Measurements from ENCODE around the gene BCL2L15. TPM values are rescaled to one million over a fixed set of nuclear protein-coding genes. Genes with fewer than 3 reads are reported as not detected.

BCL2L15 gene
- total RNA-seq = 1 to 10 TPM; 1.6 to 2.9 TPM

DNA sequence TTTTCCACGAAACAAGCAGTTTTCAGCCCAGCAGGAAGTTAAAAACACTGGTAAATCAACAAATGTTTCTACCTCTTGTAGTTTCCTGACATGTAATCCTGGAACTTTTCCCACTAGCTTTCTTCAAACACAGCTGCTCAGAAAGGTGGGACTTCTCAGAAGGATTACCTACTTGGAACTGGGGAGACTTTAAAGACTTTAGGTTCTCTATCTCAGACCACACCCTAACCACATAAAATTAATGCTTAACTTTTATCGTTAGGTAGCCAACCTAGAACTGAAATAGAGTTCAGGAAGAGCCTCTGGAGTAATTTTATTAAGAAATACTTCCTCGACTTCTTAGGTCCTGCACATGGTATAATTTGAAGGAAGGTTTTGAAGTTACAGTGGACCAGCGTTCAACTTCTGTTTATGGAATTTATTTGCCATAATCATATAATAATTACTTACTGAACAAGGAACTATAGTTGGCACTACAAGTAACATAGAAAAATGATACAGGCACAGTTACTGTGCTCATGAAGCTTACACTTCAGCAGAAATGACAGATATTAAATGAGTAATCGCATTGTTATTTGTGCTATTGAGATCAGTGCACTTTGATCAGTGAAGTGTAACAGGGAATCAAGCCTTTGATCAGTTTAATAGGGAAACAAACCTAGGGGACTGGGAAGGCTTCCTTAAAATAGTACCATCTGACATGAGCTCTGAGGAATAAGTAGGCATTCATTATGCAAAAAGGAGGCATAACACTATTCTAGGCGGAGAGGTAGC lies at the start of gene BCL2L15:
TSS of gene BCL2L15 (minus strand) at position 180 of the 774 bp plus-strand sequence. CDS start 206 bp downstream, outside the sequence.
- no peak for DNase-seq

DNA sequence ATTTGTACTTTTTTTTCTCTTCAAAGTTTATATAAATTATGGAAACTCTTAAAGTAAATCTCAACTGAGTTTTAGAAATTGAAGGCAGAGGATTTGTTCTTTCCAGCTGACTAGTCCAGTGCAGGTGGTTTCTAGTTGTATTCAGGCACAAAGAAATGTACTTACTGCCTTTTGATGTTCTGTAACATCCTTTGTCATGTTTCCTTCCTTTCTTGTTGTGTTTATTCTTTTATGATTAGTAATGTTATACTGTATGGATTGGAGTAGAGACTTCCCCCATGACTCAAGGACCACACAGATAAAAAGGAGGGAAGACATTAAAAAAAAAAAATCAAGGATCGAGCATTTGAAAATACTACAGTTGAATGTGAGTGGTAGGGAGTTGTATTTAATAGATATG lies 49.8 kb upstream of the BCL2L15 start:
- DNase-seq = no peak
- POLR2A ChIA-PET = interaction anchor here (1.0 to 2.9 kb wide), 2 partner anchors 10 to 33 kb away, joined by 5 to 14 read pairs; partner anchors contain the start of genes AP4B1 and DCLRE1B
- no peak overlapping the region for H3K4me3 Mint-ChIP-seq

More for the DNA sequence above, at the start of gene BCL2L15:
- POLR2A ChIA-PET = interaction anchor here (1.2 to 3.8 kb wide), 3 partner anchors 12 to 16 kb away, joined by 3 to 18 read pairs (median 10); partner anchors contain the start of gene AP4B1
- no peaks in the 10 kb centered on the region for H3K9me3 Mint-ChIP-seq
- peaks cover 17% of the 10 kb centered on the region for H3K36me3 Mint-ChIP-seq (ENCODE audit: low read depth)
- CTCF ChIA-PET = interaction anchor here (1.3 kb wide), 2 partner anchors 8 to 12 kb away, joined by 3 to 4 read pairs; no protein-coding TSS in a partner anchor
- H3K27me3 Mint-ChIP-seq = no peaks in the 10 kb centered on the region
- no peak within 1 kb of the TSS for H3K27ac Mint-ChIP-seq
- H3K4me3 Mint-ChIP-seq = no peak within 1 kb of the TSS
- peaks cover 26% of the 10 kb centered on the region for H3K4me1 Mint-ChIP-seq

DNA sequence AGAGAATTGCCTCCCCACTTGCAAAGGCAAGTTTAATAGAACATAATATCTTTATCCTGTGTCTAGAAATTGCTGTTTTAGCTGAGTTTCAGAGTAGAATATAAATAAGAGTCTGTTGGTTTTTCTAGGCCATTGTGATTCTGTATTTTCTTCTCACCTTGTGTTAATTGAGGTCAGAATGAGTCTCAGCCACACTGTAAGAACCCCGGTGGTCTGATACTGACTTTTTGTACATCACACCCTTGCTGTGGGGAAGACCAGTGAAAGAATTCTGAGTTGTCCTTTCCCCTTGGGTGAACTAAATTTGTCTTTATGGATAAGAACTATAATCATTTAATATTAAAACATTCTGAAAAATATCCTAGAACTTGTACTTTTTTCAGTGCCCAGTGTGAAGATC lies 48.6 kb upstream of the BCL2L15 start:
- H3K36me3 Mint-ChIP-seq (ENCODE audit: low read depth) = peaks cover 57% of the 10 kb centered on the region
- H3K4me3 Mint-ChIP-seq = no peak overlapping the region

More for the DNA sequence above, 49.8 kb upstream of the BCL2L15 start:
- H3K9me3 Mint-ChIP-seq = no peaks in the 10 kb centered on the region
- H3K27me3 Mint-ChIP-seq = no peaks in the 10 kb centered on the region
- peaks cover 64% of the 10 kb centered on the region for H3K36me3 Mint-ChIP-seq (ENCODE audit: low read depth)
- CTCF ChIA-PET = interaction anchor here (0.6 to 0.7 kb wide), 2 partner anchors 58 to 1096 kb away, joined by 3 to 4 read pairs; no protein-coding TSS in a partner anchor
- peak overlapping the region; percentile 4 for H3K27ac Mint-ChIP-seq
- peaks cover 83% of the 10 kb centered on the region for H3K4me1 Mint-ChIP-seq

DNA sequence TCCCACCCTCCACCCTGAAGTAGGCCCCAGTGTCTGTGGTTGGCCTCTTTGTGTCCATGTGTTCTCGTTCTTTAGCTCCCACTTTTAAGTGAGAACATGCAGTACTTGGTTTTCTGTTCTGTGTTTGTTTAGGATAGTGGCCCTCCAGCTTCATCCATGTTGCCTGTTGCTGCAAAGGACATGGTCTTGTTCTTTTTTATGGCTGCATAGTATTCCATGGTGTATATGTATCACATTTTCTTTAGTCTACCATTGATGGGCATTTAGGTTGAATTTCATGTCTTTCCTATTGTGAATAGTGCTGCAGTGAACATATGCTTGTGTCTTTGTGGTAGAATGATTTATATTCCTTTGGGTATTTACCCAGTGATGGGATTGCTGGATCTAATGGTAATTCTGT lies 47.8 kb upstream of the BCL2L15 start:
- no peak for DNase-seq
- Mint-ChIP-seq H3K4me1 (peaks cover 85% of the 10 kb centered on the region), H3K9me3 (no peaks in the 10 kb centered on the region), H3K27me3 (no peaks in the 10 kb centered on the region), H3K27ac (no peak overlapping the region), H3K4me3 (no peak overlapping the region), H3K36me3 (ENCODE audit: low read depth) (peaks cover 49% of the 10 kb centered on the region)
- CTCF ChIA-PET = interaction anchor here (0.6 to 1.9 kb wide), 5 partner anchors 11 to 347 kb away, joined by 3 to 5 read pairs (median 3); no protein-coding TSS in a partner anchor
- POLR2A ChIA-PET = interaction anchor here (0.6 kb wide), 1 partner anchor 19 kb away, joined by 3 read pairs; no protein-coding TSS in a partner anchor

More for the DNA sequence above, 48.6 kb upstream of the BCL2L15 start:
- Mint-ChIP-seq H3K4me1 (peaks cover 88% of the 10 kb centered on the region), H3K27me3 (no peaks in the 10 kb centered on the region), H3K9me3 (no peaks in the 10 kb centered on the region), H3K27ac (peak overlapping the region; percentile 13)
- DNase-seq = no peak
- POLR2A ChIA-PET = no interaction called here
- CTCF ChIA-PET = interaction anchor here (1.3 to 1.9 kb wide), 2 partner anchors 11 to 13 kb away, joined by 3 to 5 read pairs; no protein-coding TSS in a partner anchor

DNA sequence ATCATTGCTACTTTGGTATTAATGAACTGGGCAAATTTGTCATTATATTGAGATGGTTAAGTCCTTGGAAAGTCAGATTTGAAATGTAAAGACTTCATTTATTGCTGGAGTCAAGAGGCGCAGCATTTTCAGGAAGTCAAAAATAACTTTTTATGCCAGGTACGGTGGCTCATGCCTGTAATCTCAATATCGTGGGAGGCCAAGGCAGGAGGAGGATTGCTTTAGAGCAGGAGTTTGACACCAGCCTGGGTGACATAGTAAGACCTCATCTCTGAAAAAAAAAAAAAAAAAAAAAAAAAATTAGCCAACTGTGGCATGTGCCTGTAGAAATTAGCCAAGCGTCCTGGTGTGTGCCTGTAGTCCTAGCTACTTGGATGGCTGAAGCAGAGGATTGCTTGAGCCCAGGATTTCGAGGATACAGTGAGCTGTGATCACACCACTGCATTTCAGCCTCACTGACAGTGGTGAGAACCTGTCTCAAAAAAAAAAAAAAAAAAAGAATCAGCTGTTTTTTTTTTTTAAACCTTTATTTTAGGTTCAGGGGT lies 47.2 kb upstream of the BCL2L15 start:
- H3K4me1 Mint-ChIP-seq = peaks cover 80% of the 10 kb centered on the region
- H3K27ac Mint-ChIP-seq = no peak overlapping the region
- ChIA-PET CTCF (interaction anchor here (0.6 to 1.9 kb wide), 6 partner anchors 11 to 347 kb away, joined by 3 to 5 read pairs (median 3); no protein-coding TSS in a partner anchor), POLR2A (interaction anchor here (0.6 to 8.7 kb wide), 5 partner anchors 8 to 123 kb away, joined by 3 to 268 read pairs (median 6); partner anchors contain the start of genes AP4B1, DCLRE1B and RSBN1)
- H3K4me3 Mint-ChIP-seq = no peak overlapping the region
- no peak for DNase-seq
- H3K27me3 Mint-ChIP-seq = no peaks in the 10 kb centered on the region
- peaks cover 49% of the 10 kb centered on the region for H3K36me3 Mint-ChIP-seq (ENCODE audit: low read depth)
- H3K9me3 Mint-ChIP-seq = no peaks in the 10 kb centered on the region

DNA sequence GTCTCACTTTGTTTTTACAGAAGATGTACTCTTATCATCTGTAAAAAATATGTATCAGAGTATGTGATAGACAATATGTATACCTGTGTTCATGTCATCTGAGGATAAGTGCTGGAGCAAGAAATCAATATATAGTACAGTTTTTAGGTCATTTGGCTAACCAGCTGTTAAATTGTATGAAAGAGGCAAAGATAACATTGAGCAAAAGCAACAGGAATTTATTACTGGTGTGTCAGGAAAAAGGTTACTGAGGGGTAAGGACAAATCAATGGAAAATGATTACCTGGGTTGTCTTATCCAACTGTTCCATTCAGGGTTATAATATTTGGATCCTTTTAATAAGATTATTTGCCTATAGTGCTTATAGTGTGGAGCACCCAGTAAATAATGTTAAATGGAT lies 46.6 kb upstream of the BCL2L15 start:
- Mint-ChIP-seq H3K27me3 (no peaks in the 10 kb centered on the region), H3K36me3 (ENCODE audit: low read depth) (peaks cover 45% of the 10 kb centered on the region), H3K4me1 (peaks cover 75% of the 10 kb centered on the region), H3K4me3 (no peak overlapping the region), H3K27ac (no peak overlapping the region), H3K9me3 (no peaks in the 10 kb centered on the region)
- CTCF ChIA-PET = interaction anchor here (0.8 to 1.5 kb wide), 4 partner anchors 10 to 349 kb away, joined by 3 to 6 read pairs (median 4); no protein-coding TSS in a partner anchor
- DNase-seq = no peak
- POLR2A ChIA-PET = interaction anchor here (0.6 to 8.7 kb wide), 6 partner anchors 9 to 122 kb away, joined by 3 to 268 read pairs (median 5); partner anchors contain the start of genes AP4B1, DCLRE1B and RSBN1

DNA sequence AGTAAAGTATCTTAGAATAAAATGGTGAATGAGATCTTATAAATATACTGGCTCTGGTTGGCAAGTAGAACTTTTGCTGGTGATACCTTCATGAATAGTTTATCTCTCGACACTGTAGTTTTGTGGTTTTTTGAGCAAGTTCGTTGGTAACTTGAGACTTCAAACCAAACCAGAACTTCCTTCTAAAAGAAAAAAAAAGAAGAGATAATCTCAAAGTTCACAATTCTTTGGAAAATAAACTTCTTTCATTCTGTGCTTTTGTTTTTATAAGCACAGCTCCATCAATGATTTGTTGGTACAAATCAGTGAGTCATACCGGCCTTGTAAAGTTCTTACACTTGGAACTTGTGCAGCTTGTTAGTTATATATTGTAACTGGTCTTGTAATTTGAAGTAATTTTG lies 44.1 kb upstream of the BCL2L15 start:
- DNase-seq = no peak
- Mint-ChIP-seq H3K4me1 (peaks cover 66% of the 10 kb centered on the region), H3K36me3 (ENCODE audit: low read depth) (peaks cover 32% of the 10 kb centered on the region), H3K27ac (peak overlapping the region; percentile 94), H3K4me3 (peak overlapping the region; percentile 88), H3K27me3 (no peaks in the 10 kb centered on the region), H3K9me3 (no peaks in the 10 kb centered on the region)
- ChIA-PET POLR2A (interaction anchor here (0.7 to 8.7 kb wide), 16 partner anchors 8 to 1406 kb away, joined by 3 to 268 read pairs (median 20); partner anchors contain the start of genes AP4B1, DCLRE1B, RSBN1 and TRIM33), CTCF (interaction anchor here (0.7 to 5.1 kb wide), 16 partner anchors 7 to 160 kb away, joined by 3 to 90 read pairs (median 4); partner anchors contain the start of genes AP4B1, DCLRE1B and RSBN1)

DNA sequence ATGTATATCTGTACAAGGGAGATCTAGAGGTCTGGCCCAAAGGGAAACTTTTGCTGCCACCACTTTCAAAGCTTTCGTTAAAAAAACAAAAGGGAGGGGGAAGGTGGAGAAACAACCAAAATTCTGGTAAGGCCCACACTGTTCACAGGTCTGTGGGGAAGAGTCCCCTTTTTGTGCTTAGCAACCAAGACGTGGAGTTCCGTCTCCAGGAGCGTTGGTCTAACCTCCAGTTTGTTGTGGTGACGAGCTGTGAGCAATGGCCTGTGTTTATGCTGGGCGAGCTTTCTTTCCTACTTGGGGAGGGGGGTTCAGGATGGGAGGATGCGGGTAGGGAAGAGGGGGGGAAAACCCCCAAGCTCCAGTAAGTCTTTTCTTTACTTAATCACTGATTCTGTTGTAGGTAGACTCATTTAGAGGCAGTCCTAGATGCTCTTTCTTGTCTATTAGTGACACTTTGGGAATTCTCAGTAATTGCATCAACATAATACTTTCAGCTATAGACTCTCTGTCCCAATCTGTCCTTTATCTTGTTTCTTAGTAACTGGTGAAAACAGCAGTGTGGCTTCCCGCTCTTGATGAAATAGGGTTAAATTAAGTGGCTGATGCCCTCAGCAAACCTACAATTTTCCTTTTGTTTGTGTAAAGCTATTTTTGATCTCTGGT lies 43.2 kb upstream of the BCL2L15 start:
- ChIA-PET POLR2A (interaction anchor here (0.5 to 8.7 kb wide), 29 partner anchors 9 to 858 kb away, joined by 3 to 268 read pairs (median 6); partner anchors contain the start of genes AP4B1, BCAS2, DCLRE1B and LRIG2), CTCF (interaction anchor here (0.6 to 5.1 kb wide), 23 partner anchors 8 to 412 kb away, joined by 3 to 90 read pairs (median 4); partner anchors contain the start of genes AP4B1, DCLRE1B and RSBN1)
- H3K4me1 Mint-ChIP-seq = peaks cover 60% of the 10 kb centered on the region
- peaks cover 27% of the 10 kb centered on the region for H3K36me3 Mint-ChIP-seq (ENCODE audit: low read depth)
- H3K27ac Mint-ChIP-seq = peak overlapping the region; percentile 94
- H3K9me3 Mint-ChIP-seq = no peaks in the 10 kb centered on the region
- DNase-seq = peak; percentile 72
- peak overlapping the region; percentile 88 for H3K4me3 Mint-ChIP-seq
- H3K27me3 Mint-ChIP-seq = no peaks in the 10 kb centered on the region

DNA sequence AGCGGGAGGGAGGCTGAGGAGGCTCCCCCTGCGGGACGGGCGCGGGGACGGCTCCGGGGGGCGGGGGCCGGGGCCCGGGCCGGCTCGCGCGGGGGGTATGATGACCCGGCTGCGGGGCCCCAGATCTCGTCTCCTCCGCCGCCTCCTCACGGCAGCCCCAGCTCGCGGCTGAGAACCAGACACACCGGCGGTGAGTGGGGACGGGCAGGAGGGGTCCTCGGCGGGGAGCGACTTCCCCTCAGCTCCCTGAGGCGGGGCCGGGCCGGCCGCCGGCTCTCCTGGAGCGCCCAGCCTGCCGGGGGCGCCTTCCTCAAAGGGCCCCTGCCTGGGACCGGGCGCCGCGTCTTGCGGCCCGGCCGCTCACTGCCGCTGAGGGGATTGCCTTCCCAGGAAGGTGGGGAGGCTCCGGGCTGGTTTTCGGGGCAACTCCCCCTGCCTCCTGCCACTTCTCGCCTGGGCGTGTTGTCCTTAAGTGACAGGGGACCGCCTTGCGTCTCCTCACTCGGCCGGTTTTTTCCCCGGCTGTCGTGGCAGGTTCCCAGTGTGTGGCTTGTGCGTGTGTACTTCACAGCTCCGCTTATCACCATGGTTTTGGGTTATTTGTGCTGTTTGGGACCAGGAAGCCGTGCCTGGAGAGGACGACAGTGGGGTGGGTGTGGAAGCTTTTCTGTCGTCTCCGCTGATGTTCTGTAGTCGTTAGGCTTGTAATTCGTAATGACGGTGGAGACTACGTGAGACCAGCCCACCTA lies 42.5 kb upstream of the BCL2L15 start:
- no peaks in the 10 kb centered on the region for H3K27me3 Mint-ChIP-seq
- DNase-seq = peak; percentile 65
- peak overlapping the region; percentile 94 for H3K27ac Mint-ChIP-seq
- H3K4me1 Mint-ChIP-seq = peaks cover 52% of the 10 kb centered on the region
- H3K36me3 Mint-ChIP-seq (ENCODE audit: low read depth) = peaks cover 20% of the 10 kb centered on the region
- no peaks in the 10 kb centered on the region for H3K9me3 Mint-ChIP-seq
- POLR2A ChIA-PET = interaction anchor here (0.5 to 8.7 kb wide), 39 partner anchors 10 to 1214 kb away, joined by 3 to 268 read pairs (median 5); partner anchors contain the start of genes AP4B1, BCAS2, DCLRE1B and LRIG2
- CTCF ChIA-PET = interaction anchor here (0.6 to 5.1 kb wide), 23 partner anchors 9 to 413 kb away, joined by 3 to 90 read pairs (median 4); partner anchors contain the start of genes AP4B1, DCLRE1B, PHTF1 and RSBN1
- peak overlapping the region; percentile 88 for H3K4me3 Mint-ChIP-seq

DNA sequence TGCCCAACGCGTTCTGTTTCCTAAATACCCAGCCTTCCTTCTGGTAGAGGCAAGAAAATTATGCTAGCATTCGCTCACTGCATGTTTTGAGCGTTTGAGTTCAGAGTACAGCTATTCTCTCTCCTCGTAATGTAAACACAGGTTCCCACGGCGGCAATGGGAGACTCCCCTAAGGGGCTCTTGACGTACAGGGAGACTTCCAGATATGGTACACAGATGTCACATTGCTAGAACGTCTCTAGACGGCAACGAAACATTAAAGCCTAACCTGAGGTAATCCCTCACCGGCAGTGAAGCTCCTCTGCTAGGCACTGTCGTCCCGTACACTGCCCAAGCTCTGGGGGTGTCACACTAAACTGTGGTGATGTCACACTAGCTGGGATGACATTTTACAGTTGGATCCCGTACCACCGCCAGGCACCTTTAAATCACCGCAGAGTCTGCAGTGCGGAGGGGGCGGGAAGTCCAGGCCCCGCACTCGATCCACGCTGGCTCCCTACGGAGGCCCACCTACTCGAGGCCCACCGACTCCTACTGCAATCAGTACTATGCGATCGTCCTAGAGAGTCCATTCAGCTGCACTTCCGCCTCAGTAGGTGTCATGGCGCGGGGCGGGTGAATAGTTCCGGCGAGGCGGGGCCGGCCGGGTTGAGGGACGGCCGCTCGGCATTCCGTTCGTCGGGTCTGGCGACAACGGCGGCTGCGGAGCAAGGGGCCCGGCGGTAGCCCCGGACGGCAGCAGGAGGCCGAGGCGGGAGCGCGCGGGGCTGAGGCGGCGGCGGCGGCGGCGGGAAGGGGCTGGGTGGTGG lies 41.8 kb upstream of the BCL2L15 start, which contains the start of gene HIPK1:
TSS of gene HIPK1 (plus strand) at position 384 of the 809 bp plus-strand sequence.
- CTCF ChIA-PET = interaction anchor here (0.7 to 5.1 kb wide), 18 partner anchors 10 to 170 kb away, joined by 3 to 90 read pairs (median 4); partner anchors contain the start of genes AP4B1, DCLRE1B, PHTF1 and RSBN1
- peak; percentile 94 for DNase-seq
- H3K4me3 Mint-ChIP-seq = peak within 1 kb of the TSS; percentile 94
- peaks cover 4% of the 10 kb centered on the region for H3K27me3 Mint-ChIP-seq
- peaks cover 16% of the 10 kb centered on the region for H3K36me3 Mint-ChIP-seq (ENCODE audit: low read depth)
- peaks cover 48% of the 10 kb centered on the region for H3K4me1 Mint-ChIP-seq
- no peaks in the 10 kb centered on the region for H3K9me3 Mint-ChIP-seq
- H3K27ac Mint-ChIP-seq = peak within 1 kb of the TSS; percentile 95
- POLR2A ChIA-PET = interaction anchor here (0.8 to 8.7 kb wide), 32 partner anchors 11 to 1214 kb away, joined by 3 to 268 read pairs (median 5); partner anchors contain the start of genes AP4B1, BCAS2, DCLRE1B and NRAS

Measured in activated CD4-positive, alpha-beta memory T cell treated with anti-CD3 and anti-CD28 coated beads, Interleukin-2, amount 10 ng/mL, durations not matched to agents 7 days and 5 days (primary cell).